Skeletal muscle satellite cell (primary cell): ENCODE data around the gene ETV1.

Source experiments
- H3K27me3 ChIP-seq: 2 replicates; pipeline ENCODE4 v1.7.0; 2013; ENCODE audit warnings: low read length; ENCODE audit not compliant: control insufficient read depth, insufficient read depth
- H3K36me3 ChIP-seq: 2 replicates; pipeline ENCODE4 v1.7.0; 2013; ENCODE audit warnings: mild to moderate bottlenecking, control low read depth, low read length; ENCODE audit not compliant: insufficient read depth
- H3K4me1 ChIP-seq: 2 replicates; pipeline ENCODE4 v1.7.0; 2013; ENCODE audit warnings: low read length; ENCODE audit not compliant: control insufficient read depth, insufficient read depth
- H3K4me2 ChIP-seq: 2 replicates; pipeline ENCODE4 v1.7.0; 2013; ENCODE audit warnings: mild to moderate bottlenecking, low read length
- H3K4me3 ChIP-seq: 2 replicates; pipeline ENCODE4 v1.7.0; 2013; ENCODE audit warnings: low read length
- H3K9ac ChIP-seq: 2 replicates; pipeline ENCODE4 v1.7.0; 2013; ENCODE audit warnings: mild to moderate bottlenecking, low read depth, low read length, moderate library complexity
- H3K9me3 ChIP-seq: replicated peaks from 2 replicates; pipeline ENCODE4 v1.7.0; 2013; ENCODE audit warnings: mild to moderate bottlenecking, control low read depth, low read length

ETV1 gene

GRCh38 chr7:13984831-13985685 lies 4.4 kb downstream of the ETV1 start:
- no peaks in the 10 kb centered on the region for H3K27me3 ChIP-seq
- no peak overlapping the region for H3K4me3 ChIP-seq
- H3K4me1 ChIP-seq: peaks cover 34% of the 10 kb centered on the region
- no peaks in the 10 kb centered on the region for H3K36me3 ChIP-seq
- H3K9me3 ChIP-seq: no peaks in the 10 kb centered on the region
- H3K4me2 ChIP-seq: no peak overlapping the region
- H3K9ac ChIP-seq: no peak overlapping the region

DNA sequence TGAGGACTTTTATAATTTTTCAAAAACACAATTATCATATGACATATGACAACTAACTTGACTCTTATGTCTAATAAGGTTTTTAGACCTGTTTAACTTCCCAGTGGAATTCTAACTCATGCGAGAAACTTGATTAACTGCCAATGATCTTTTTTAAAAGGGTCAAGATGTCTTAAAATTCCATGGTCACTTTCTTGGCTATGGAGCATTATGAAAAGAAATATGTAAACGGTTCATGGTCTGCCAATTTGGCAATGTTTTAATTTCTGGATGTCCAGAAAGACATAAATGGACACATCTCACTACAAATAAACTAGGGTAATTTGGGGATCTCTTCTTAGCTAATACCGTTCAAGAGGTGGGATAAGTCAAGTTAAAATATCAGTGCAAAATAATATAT lies 5.4 kb downstream of the ETV1 start:
- Histone ChIP-seq H3K9ac (no peak overlapping the region), H3K4me3 (no peak overlapping the region), H3K4me2 (no peak overlapping the region), H3K27me3 (no peaks in the 10 kb centered on the region), H3K9me3 (no peaks in the 10 kb centered on the region), H3K36me3 (no peaks in the 10 kb centered on the region), H3K4me1 (peaks cover 42% of the 10 kb centered on the region)

DNA sequence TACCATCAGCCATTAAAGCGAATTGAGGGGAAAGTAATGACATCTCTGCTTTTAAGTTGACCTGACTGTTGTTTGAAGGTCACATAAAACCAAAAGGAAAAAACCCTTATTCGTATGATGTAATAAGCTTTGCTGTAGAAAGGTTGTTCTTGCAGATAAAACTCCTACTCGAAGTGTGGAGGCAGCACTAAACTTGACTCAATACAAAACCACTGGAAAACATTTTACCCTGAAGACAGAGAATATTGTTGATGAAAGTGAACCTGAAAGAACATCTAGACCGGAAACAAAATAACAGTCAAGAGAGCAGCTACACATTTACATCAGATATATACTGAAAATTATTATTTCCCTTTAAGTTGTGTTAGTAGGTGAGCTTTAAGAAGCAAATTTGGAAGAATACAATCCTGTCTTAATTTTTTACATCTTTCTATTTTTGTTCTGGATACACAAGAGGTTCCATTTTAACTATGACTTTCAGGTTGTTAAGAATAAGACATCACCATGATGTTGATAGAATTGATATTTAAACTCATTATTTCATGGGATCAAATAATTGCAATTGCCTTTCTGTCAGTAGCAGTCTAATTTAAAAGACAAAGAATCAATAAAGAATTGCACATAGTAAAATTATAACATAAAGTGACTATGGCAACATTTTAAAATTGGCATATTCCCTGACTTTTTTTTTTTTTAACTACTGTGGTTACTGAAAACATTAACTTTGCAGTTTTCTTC lies 6.4 kb downstream of the ETV1 start:
- H3K4me2 ChIP-seq: no peak overlapping the region
- no peaks in the 10 kb centered on the region for H3K9me3 ChIP-seq
- no peak overlapping the region for H3K4me3 ChIP-seq
- peaks cover 43% of the 10 kb centered on the region for H3K4me1 ChIP-seq
- H3K9ac ChIP-seq: no peak overlapping the region
- no peaks in the 10 kb centered on the region for H3K36me3 ChIP-seq
- H3K27me3 ChIP-seq: no peaks in the 10 kb centered on the region

GRCh38 chr7:13981070-13981469 lies 8.4 kb downstream of the ETV1 start:
- no peaks in the 10 kb centered on the region for H3K27me3 ChIP-seq
- H3K4me2 ChIP-seq: peak overlapping the region; percentile 38
- H3K9ac ChIP-seq: peak overlapping the region; percentile 15
- no peak overlapping the region for H3K4me3 ChIP-seq
- no peaks in the 10 kb centered on the region for H3K9me3 ChIP-seq
- no peaks in the 10 kb centered on the region for H3K36me3 ChIP-seq
- peaks cover 34% of the 10 kb centered on the region for H3K4me1 ChIP-seq

- H3K4me2 ChIP-seq: peak overlapping the region; percentile 53
- H3K9me3 ChIP-seq: no peaks in the 10 kb centered on the region
- no peaks in the 10 kb centered on the region for H3K27me3 ChIP-seq
- peak overlapping the region; percentile 16 for H3K4me3 ChIP-seq
- peak overlapping the region; percentile 56 for H3K9ac ChIP-seq
- no peaks in the 10 kb centered on the region for H3K36me3 ChIP-seq
- H3K4me1 ChIP-seq: peaks cover 34% of the 10 kb centered on the region
Measured at GRCh38 chr7:13980474-13980873, 9.0 kb downstream of the ETV1 start.

DNA sequence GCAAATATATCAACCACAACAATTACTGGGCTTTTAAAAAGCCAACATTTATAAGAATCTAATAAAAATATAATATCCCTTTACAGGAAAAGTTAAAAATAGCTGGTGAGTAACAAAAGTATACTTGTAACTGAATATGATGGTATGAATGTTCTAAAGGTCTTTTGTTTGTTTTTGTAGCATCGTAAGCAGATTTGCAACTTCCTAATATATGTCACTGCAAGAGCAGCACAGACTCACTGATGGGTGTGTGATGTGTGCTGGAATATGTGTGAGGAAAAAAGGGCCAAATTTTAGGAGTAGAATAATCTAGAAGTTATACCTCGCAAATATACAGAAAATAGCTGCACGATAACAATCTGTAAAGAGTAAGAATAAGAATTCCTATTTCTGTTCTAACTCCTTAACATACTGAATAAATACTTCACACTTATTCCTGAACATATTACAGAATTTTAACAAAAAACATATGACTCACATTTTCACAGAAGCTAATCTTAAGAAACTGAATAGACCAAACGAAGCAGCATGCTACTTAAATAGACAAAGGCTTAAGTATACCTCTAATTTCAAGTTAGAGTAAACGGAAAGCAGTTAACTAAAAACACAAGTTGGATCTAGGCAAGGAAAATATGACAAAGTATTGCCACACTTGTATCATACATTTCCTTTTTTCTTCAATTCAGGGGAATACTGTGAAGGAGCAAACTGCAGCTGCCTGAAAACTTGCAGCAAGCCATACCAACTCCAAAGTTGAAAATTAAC lies 9.6 kb downstream of the ETV1 start:
- H3K27me3 ChIP-seq: no peaks in the 10 kb centered on the region
- peak overlapping the region; percentile 16 for H3K4me3 ChIP-seq
- H3K36me3 ChIP-seq: no peaks in the 10 kb centered on the region
- H3K4me2 ChIP-seq: peak overlapping the region; percentile 53
- peak overlapping the region; percentile 56 for H3K9ac ChIP-seq
- no peaks in the 10 kb centered on the region for H3K9me3 ChIP-seq
- H3K4me1 ChIP-seq: peaks cover 34% of the 10 kb centered on the region

GRCh38 chr7:13976594-13976993 lies 12.9 kb downstream of the ETV1 start:
- Histone ChIP-seq H3K4me1 (peaks cover 25% of the 10 kb centered on the region), H3K4me2 (no peak overlapping the region), H3K9ac (no peak overlapping the region), H3K4me3 (no peak overlapping the region), H3K9me3 (no peaks in the 10 kb centered on the region), H3K27me3 (no peaks in the 10 kb centered on the region), H3K36me3 (peaks cover 5% of the 10 kb centered on the region)

DNA sequence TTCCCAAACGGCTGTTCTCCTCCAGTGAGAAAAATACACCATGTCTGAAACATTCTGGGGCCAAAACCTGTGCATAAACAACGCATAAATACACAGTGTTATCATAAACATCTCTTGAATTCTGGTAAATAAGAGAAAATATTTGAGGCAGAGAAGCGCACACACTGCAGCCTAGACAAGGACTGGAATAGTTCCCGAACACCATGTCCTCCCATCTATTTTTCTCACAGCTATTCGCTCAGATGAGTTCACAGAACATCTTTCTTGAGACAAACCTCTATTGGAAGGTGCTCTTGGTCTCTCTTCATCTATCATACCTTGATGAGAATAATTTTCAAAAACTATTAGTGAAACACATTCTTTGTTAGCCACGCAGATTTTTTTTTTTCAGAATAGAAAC lies 24.4 kb downstream of the ETV1 start:
- no peaks in the 10 kb centered on the region for H3K27me3 ChIP-seq
- H3K4me1 ChIP-seq: no peaks in the 10 kb centered on the region
- no peaks in the 10 kb centered on the region for H3K9me3 ChIP-seq
- H3K36me3 ChIP-seq: no peaks in the 10 kb centered on the region
- H3K4me2 ChIP-seq: no peak overlapping the region
- no peak overlapping the region for H3K4me3 ChIP-seq
- no peak overlapping the region for H3K9ac ChIP-seq

- H3K9ac ChIP-seq: no peak overlapping the region
- no peak overlapping the region for H3K4me3 ChIP-seq
- H3K4me2 ChIP-seq: no peak overlapping the region
- no peaks in the 10 kb centered on the region for H3K36me3 ChIP-seq
- H3K4me1 ChIP-seq: no peaks in the 10 kb centered on the region
- no peaks in the 10 kb centered on the region for H3K27me3 ChIP-seq
- no peaks in the 10 kb centered on the region for H3K9me3 ChIP-seq
Measured at GRCh38 chr7:13963925-13964324, 25.5 kb downstream of the ETV1 start.

DNA sequence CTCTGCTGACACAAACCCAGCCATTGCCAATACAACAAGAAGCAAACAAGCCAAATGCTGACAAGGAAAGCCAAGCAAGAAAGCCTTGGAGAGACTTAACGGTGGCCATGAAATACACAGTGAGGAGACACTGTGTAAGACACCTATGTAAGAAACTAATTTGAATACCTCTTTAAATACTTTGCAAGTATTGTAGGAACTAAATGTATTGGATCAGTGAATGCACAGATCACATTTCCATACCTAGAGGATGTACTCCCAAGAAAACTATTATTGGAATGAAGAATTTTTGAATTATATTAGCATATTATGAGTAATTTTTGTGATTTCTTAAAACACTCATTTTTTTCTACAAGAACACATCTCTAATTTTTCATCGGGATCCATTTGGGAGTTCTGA lies 34.0 kb downstream of the ETV1 start:
- no peak overlapping the region for H3K9ac ChIP-seq
- no peaks in the 10 kb centered on the region for H3K4me1 ChIP-seq
- no peaks in the 10 kb centered on the region for H3K27me3 ChIP-seq
- H3K4me3 ChIP-seq: no peak overlapping the region
- no peaks in the 10 kb centered on the region for H3K36me3 ChIP-seq
- no peaks in the 10 kb centered on the region for H3K9me3 ChIP-seq
- H3K4me2 ChIP-seq: no peak overlapping the region

DNA sequence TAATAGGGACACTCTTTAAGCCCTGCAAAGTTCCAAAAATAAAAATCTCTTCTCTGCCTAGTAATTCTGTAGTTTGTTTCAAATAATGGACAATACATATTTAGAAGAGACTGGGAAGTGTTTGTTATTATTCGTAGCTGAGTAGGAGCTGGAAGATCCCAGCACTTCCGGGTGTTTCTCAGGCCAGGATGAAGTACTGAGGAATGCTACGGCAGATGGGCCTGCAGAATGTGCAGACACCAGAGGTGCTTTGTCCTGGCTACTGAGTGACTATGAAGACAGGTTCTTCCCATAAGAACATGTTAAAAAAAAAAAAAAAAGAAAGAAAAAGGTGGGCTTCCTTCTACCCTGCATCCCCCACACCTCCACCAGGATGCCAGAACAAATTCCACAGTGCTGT lies 36.1 kb downstream of the ETV1 start:
- Histone ChIP-seq H3K4me3 (no peak overlapping the region), H3K9me3 (no peaks in the 10 kb centered on the region), H3K36me3 (no peaks in the 10 kb centered on the region), H3K27me3 (no peaks in the 10 kb centered on the region), H3K9ac (no peak overlapping the region), H3K4me2 (no peak overlapping the region), H3K4me1 (no peaks in the 10 kb centered on the region)
